K562 (cell line): ENCODE measurements around the gene BTBD1. TPM values are rescaled to one million over a fixed set of nuclear protein-coding genes. Genes with fewer than 3 reads are reported as not detected.

Source experiments
- ATAC-seq: fragments of 200-7000 bp; cut with Tn5 transposase; 3 replicates; pipeline ENCODE4 v1.9.1; 2020; ENCODE audit warnings: moderate library complexity
- BruUV-seq: library from RNA; stranded (reverse); fragments of 400-500 nt; replicated peaks from 2 replicates; lab custom pipeline; 2021; lab: Mats Ljungman, UMichigan
- CTCF ChIA-PET: fragments of 300-600 bp; formaldehyde crosslinking; extraction: SDS; loops from one replicate; lab custom pipeline; 2021; ENCODE audit warnings: low intra/inter-chr PET ratio; lab: Yijun Ruan, JAX
- POLR2A ChIA-PET: fragments of 300-600, 350-650 bp; sonication (Branson Sonifier 250); formaldehyde crosslinking; extraction: SDS; loops from one replicate; lab custom pipeline; 2021; ENCODE audit warnings: antibody characterized with exemption, inconsistent platforms; lab: Yijun Ruan, JAX
- DNase-seq, 4 experiments: peaks; one replicate each; pipeline versions ENCODE4 v3.0.0 to v3.0.0-alpha.2; 2011 to 2018; ENCODE audit warnings: low spot score in 3 of 4, mixed read lengths in 3 of 4; ENCODE audit errors: extremely low read depth in 1 of 4
- FAIRE-seq: peaks from 2 replicates; lab custom pipeline; 2011; peaks lifted over from hg19 to GRCh38; lab: Jason Lieb, UNC
- H2AFZ ChIP-seq: 2 replicates; pipeline ENCODE4 v1.6.0; 2011; ENCODE audit warnings: low read depth, low read length, control low read depth, inconsistent platforms
- H3K27ac ChIP-seq: fragments of 200-600 bp; 3 replicates; pipeline ENCODE4 v1.8.0; 2011; ENCODE audit warnings: low read depth, mild to moderate bottlenecking, control low read depth, inconsistent platforms, low read length, moderate library complexity, mixed read lengths; ENCODE audit errors: extremely low read depth
- H3K27me3 ChIP-seq, 2 experiments: fragments of 300-600 bp in 1 of 2; 2 replicates in 1 of 2; 3 replicates in 1 of 2; pipeline versions ENCODE4 v1.6.0 to v1.8.0; 2011; ENCODE audit warnings: inconsistent platforms in 2 of 2, low read length in 2 of 2, mild to moderate bottlenecking in 1 of 2, mixed read lengths in 1 of 2, moderate library complexity in 1 of 2; ENCODE audit not compliant: control insufficient read depth in 2 of 2, insufficient read depth in 2 of 2
- H3K36me3 ChIP-seq: fragments of 300-600 bp; 3 replicates; pipeline ENCODE4 v1.8.0; 2011; ENCODE audit warnings: mild to moderate bottlenecking, low read length, inconsistent platforms; ENCODE audit not compliant: control insufficient read depth, insufficient read depth
- H3K4me1 ChIP-seq, 2 experiments: fragments of 200-600 bp in 1 of 2; replicated peaks in 1 of 2; 2 replicates in 1 of 2; 3 replicates in 1 of 2; pipeline versions ENCODE4 v1.5.1 to v1.8.0; 2011; ENCODE audit warnings: inconsistent platforms in 2 of 2, low read length in 2 of 2, mild to moderate bottlenecking in 1 of 2, mixed read lengths in 1 of 2, moderate library complexity in 1 of 2; ENCODE audit not compliant: control insufficient read depth in 2 of 2, insufficient read depth in 2 of 2
- H3K4me2 ChIP-seq: 2 replicates; pipeline ENCODE4 v1.6.1; 2011; ENCODE audit warnings: low read length, control low read depth, inconsistent platforms, mixed read lengths; ENCODE audit not compliant: insufficient read depth
- H3K4me3 ChIP-seq: fragments of 200-600 bp; sonication (generic), shearing (Covaris generic); 2 replicates; pipeline ENCODE4 v1.5.1; 2016; ENCODE audit warnings: control low read depth, inconsistent platforms
- H3K79me2 ChIP-seq: fragments of 200-600 bp; 3 replicates; pipeline ENCODE4 v1.8.0; 2011; ENCODE audit warnings: low read length, inconsistent platforms; ENCODE audit not compliant: control insufficient read depth, insufficient read depth
- H3K9ac ChIP-seq, 2 experiments: 2 replicates each; pipeline versions ENCODE4 v1.6.0 to v1.6.1; 2011; ENCODE audit warnings: low read depth in 2 of 2, low read length in 2 of 2, control low read depth in 1 of 2, inconsistent platforms in 1 of 2, mild to moderate bottlenecking in 1 of 2, mixed read lengths in 1 of 2; ENCODE audit not compliant: insufficient read depth in 1 of 2
- H3K9me1 ChIP-seq: one replicate; pipeline ENCODE4 v1.6.0; 2011; ENCODE audit warnings: inconsistent platforms, mild to moderate bottlenecking, low read length, moderate library complexity; ENCODE audit not compliant: control insufficient read depth, insufficient read depth
- H3K9me3 ChIP-seq: replicated peaks from 2 replicates; pipeline ENCODE4 v1.5.1; 2011; ENCODE audit warnings: low read depth, low read length, inconsistent platforms; ENCODE audit not compliant: control insufficient read depth, insufficient read depth
- H4K20me1 ChIP-seq: replicated peaks from 2 replicates; pipeline ENCODE4 v1.6.1; 2011; ENCODE audit warnings: low read length, inconsistent platforms, mixed read lengths; ENCODE audit not compliant: control insufficient read depth, insufficient read depth
- ILK ChIP-seq: fragments of 450-650 bp; IDR thresholded peaks from 2 replicates; pipeline ENCODE4 v1.6.1; 2016; ENCODE audit warnings: missing genetic modification characterization, low read depth, mild to moderate bottlenecking, missing compliant biosample characterization, moderate library complexity, borderline replicate concordance
- MYC ChIP-seq, 2 experiments: fragments of 250-450 bp in 1 of 2; sonication (Bioruptor Pico) in 1 of 2; IDR thresholded peaks; 2 replicates each; pipeline versions ENCODE4 v1.5.1 to v1.6.1; 2012 to 2021; ENCODE audit warnings: low read depth in 2 of 2, borderline replicate concordance in 1 of 2, improper control_type of control experiment in 1 of 2, low read length in 1 of 2, mild to moderate bottlenecking in 1 of 2, moderate library complexity in 1 of 2
- POLR2AphosphoS5 ChIP-seq: IDR thresholded peaks from 2 replicates; pipeline ENCODE4 v1.6.1; 2011; ENCODE audit warnings: mild to moderate bottlenecking, low read depth, low read length, moderate library complexity; ENCODE audit not compliant: control insufficient read depth, insufficient read depth
- RAD51 ChIP-seq: fragments of 450-650 bp; IDR thresholded peaks from 2 replicates; pipeline ENCODE4 v1.7.1; 2016; ENCODE audit warnings: low read depth, mild to moderate bottlenecking, borderline replicate concordance
- RB1 ChIP-seq: fragments of 450-650 bp; IDR thresholded peaks from 2 replicates; pipeline ENCODE4 v1.6.1; 2017; ENCODE audit warnings: low read depth, mild to moderate bottlenecking
- RHOXF2B ChIP-seq: fragments of 250-450 bp; sonication (Bioruptor Pico); conservative IDR thresholded peaks from 2 replicates; pipeline ENCODE4 v1.5.1; 2021
- SETDB1 ChIP-seq: IDR thresholded peaks from one replicate; pipeline ENCODE4 v1.6.1; 2012; ENCODE audit warnings: low read length, control low read depth, inconsistent platforms
- SMAD3 ChIP-seq: fragments of 450-650 bp; formaldehyde crosslinking; conservative IDR thresholded peaks from 2 replicates; pipeline ENCODE4 v1.4.0; 2020; ENCODE audit warnings: mild to moderate bottlenecking
- XRCC5 ChIP-seq: fragments of 200-400 bp; formaldehyde crosslinking; IDR thresholded peaks from 2 replicates; pipeline ENCODE4 v1.6.1; 2017; ENCODE audit warnings: low read depth, mild to moderate bottlenecking, low read length
- ZFP30 ChIP-seq: fragments of 250-450 bp; sonication (Bioruptor Pico); IDR thresholded peaks from 2 replicates; pipeline ENCODE4 v1.8.0; 2022; ENCODE audit warnings: moderate library complexity, mild to moderate bottlenecking, inconsistent platforms, borderline replicate concordance
- ZFX ChIP-seq: sonication (generic); formaldehyde crosslinking; IDR thresholded peaks from 2 replicates; pipeline ENCODE4 v1.8.0; 2022; ENCODE audit warnings: mild to moderate bottlenecking, missing genetic modification reagents, moderate library complexity
- ZSCAN32 ChIP-seq: fragments of 450-650 bp; formaldehyde crosslinking; IDR thresholded peaks from 2 replicates; pipeline ENCODE4 v1.4.0; 2020; ENCODE audit warnings: mild to moderate bottlenecking, moderate library complexity
- WGBS: fragments of 100-300 bp; shearing (Covaris generic); methylation state at CpG from one replicate; pipeline ENCODE4 v1.1.6; 2016; ENCODE audit warnings: low coverage, mixed read lengths; ENCODE audit not compliant: insufficient coverage; ENCODE audit errors: missing lambda C conversion rate; 5-methylcytosine and 5-hydroxymethylcytosine counted together
- in situ Hi-C: fragments of 300-500 bp; cut with MboI; formaldehyde crosslinking; loops from 4 replicates; pipeline ENCODE4 v1.15.0; 2018; ENCODE audit warnings: inconsistent platforms, mixed read lengths
- intact Hi-C: fragments of 100-400 bp; cut with micrococcal nuclease; formaldehyde crosslinking; loops from 2 replicates; pipeline ENCODE4 v1.14.2; 2022
- polyA plus RNA-seq, 8 experiments: library from polyadenylated mRNA; depleted of rRNA in 4 of 8; stranded (reverse) in 5 of 8; unstranded in 3 of 8; fragments of >200 nt; fragmentation: Nextera tagmentation in 2 of 8; fragmentation: Illumina TruSeq in 1 of 8; extraction: Ambion mirVana in 2 of 8; extraction: Trizol in 1 of 8; gene quantifications; 2 replicates each; pipeline versions ENCODE4 v1.2.1 to v1.2.3, GENCODE V29; 2011 to 2014; ENCODE audit warnings: inconsistent platforms in 1 of 8, missing spikeins in 1 of 8
- total RNA-seq, 7 experiments: library from RNA; depleted of rRNA in 6 of 7; stranded (reverse); fragments of >200 nt in 6 of 7; fragmentation: Illumina TruSeq in 2 of 7; extraction: Trizol in 2 of 7; gene quantifications; 2 replicates each; pipeline versions ENCODE4 v1.2.1 to v1.2.3, GENCODE V29; 2011 to 2021; ENCODE audit warnings: low replicate concordance in 1 of 7
- TF ChIP-seq, protein P1 (sequence below): sonication (generic); IDR thresholded peaks from 2 replicates; pipeline ENCODE4 v1.6.1; 2016
- TF ChIP-seq, protein P2 (sequence below): fragments of 450-650 bp; IDR thresholded peaks from 2 replicates; pipeline ENCODE4 v1.6.1; 2016; ENCODE audit warnings: low read depth, mild to moderate bottlenecking, moderate library complexity

BTBD1 gene
- total and polyA plus RNA-seq, 9 of the 15 experiments (the other 6 are each of a cell fraction or from before 2014, with no cell fraction given) = 19.4 to 106 (median 90.4) TPM

DNA sequence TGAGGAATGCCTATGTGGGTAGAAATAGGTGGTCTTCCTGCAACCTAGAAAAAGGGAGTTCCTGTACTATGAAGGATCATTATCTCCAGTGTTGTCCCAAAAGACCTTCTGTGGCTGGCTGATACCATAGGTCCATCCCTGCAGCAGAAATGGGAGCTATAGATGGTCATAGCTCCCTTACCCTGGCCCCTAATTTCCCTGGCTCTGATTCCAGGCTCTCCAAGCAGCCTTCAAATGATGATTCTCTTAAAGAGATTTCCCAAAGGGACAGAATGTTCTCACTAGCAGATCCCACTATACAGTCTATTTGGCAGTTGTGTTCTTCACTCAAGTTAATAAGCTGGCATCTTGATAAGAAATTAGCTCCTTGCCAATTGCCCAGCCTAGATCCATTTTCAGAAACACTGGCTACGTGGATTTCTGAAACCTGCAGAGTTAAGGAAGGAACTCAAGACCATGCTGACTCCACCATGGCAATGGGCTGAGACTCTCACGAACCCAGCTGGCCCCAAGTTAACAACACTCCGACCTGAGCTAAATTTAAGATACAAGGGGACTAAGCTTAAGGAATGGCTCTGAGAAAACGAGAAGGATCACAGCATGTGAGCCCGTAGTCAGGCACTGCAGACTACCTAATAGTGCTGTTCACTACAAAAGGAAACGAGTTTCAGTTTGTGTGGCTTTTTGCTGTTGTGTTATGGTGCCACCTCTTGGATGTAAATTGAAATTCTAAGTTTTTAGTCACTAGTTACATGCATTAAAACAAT, 67.0 kb downstream of the BTBD1 start (continued):
- TF ChIP-seq, protein P1, sequence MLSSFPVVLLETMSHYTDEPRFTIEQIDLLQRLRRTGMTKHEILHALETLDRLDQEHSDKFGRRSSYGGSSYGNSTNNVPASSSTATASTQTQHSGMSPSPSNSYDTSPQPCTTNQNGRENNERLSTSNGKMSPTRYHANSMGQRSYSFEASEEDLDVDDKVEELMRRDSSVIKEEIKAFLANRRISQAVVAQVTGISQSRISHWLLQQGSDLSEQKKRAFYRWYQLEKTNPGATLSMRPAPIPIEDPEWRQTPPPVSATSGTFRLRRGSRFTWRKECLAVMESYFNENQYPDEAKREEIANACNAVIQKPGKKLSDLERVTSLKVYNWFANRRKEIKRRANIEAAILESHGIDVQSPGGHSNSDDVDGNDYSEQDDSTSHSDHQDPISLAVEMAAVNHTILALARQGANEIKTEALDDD = peak; percentile 73
- TF ChIP-seq RB1 (0 out of 2 replicates have a peak, but pooled peaks have one; percentile 9), ILK (tag) (no peak)

DNA sequence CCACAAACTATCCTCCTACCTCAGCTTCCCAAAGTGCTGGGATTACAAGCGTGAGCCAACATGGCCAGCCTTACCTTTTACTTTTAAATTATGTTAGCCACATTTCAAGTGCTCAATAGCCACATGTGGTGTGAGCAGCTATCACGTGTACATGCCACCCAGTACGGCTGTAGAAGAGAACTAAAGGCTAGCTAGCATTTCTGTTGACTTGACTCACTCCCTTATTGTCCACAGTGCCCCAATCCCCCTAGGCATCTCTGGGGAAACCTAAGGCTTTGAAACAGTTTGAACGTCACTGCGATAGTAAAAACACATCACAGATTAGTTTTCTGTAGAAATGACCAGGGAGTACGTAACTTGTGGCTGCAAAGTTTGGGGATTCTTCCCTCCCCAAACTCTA, 67.6 kb downstream of the BTBD1 start:
- no peaks in the 10 kb centered on the region for H4K20me1 ChIP-seq
- no peak for FAIRE-seq
- in situ Hi-C loops = no loop called here
- H3K27me3 ChIP-seq = no peaks in the 10 kb centered on the region
- intact Hi-C loops = no loop called here
- no peak overlapping the region for H3K9ac ChIP-seq
- no peak for TF ChIP-seq XRCC5
- no peak for TF ChIP-seq SMAD3 (CRISPR knock-in tag)
- TF ChIP-seq RAD51 = no peak
- TF ChIP-seq RHOXF2B (CRISPR knock-in tag) = no peak
- TF ChIP-seq, protein P2, sequence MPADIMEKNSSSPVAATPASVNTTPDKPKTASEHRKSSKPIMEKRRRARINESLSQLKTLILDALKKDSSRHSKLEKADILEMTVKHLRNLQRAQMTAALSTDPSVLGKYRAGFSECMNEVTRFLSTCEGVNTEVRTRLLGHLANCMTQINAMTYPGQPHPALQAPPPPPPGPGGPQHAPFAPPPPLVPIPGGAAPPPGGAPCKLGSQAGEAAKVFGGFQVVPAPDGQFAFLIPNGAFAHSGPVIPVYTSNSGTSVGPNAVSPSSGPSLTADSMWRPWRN = no peak
- no peak for TF ChIP-seq SETDB1
- no peak for TF ChIP-seq POLR2AphosphoS5
- no peak for TF ChIP-seq ZSCAN32
- no peak for TF ChIP-seq MYC (IDR thresholded peaks at IDR 0.05; ENCODE audit: low read depth, low read length)
- no peak for TF ChIP-seq MYC (CRISPR knock-in tag; IDR thresholded peaks at IDR 0.05; ENCODE audit: borderline replicate concordance, low read depth)
- no peak for TF ChIP-seq ZFP30 (CRISPR knock-in tag)
- TF ChIP-seq ZFX = no peak
- no peak for DNase-seq
- H2AFZ ChIP-seq = no peak overlapping the region
- H3K4me1 ChIP-seq = peaks cover 0 to 5% of the 10 kb centered on the region in 2 experiments; a peak in 2 of 5 replicates
- H3K4me3 ChIP-seq = no peak overlapping the region
- ChIA-PET POLR2A (interaction anchor here (0.6 to 1.3 kb wide), 3 partner anchors 11 to 459 kb away, joined by 3 to 4 read pairs (median 4); partner anchors contain the start of gene RPS17), CTCF (interaction anchor here (1.5 to 2.1 kb wide), 2 partner anchors 151 to 414 kb away, joined by 6 to 14 read pairs; no protein-coding TSS in a partner anchor)
- WGBS = 69% methylated on average over 6 of the region's 6 CpGs
- no peaks in the 10 kb centered on the region for H3K9me1 ChIP-seq
- no peaks in the 10 kb centered on the region for H3K9me3 ChIP-seq
- no peaks in the 10 kb centered on the region for H3K36me3 ChIP-seq
- H3K4me2 ChIP-seq = no peak overlapping the region
- H3K27ac ChIP-seq = no peak overlapping the region
- no peak for ATAC-seq
- BruUV-seq = no TSS peak
- no peaks in the 10 kb centered on the region for H3K79me2 ChIP-seq
